Fibroblast of villous mesenchyme (primary cell): Measurements from ENCODE around the gene SLC7A8. TPM values are rescaled to one million over a fixed set of nuclear protein-coding genes. Genes with fewer than 3 reads are reported as not detected.

Source experiments
- DNase-seq: peaks from one replicate; pipeline ENCODE4 v3.0.0-alpha.2; 2010; ENCODE audit warnings: low read depth
- H3K4me3 ChIP-seq: 2 replicates; pipeline ENCODE4 v1.5.1; 2011; ENCODE audit warnings: low read depth, mild to moderate bottlenecking, low read length
- total RNA-seq: library from RNA; depleted of rRNA; stranded (reverse); fragments of >200 nt; gene quantifications from 2 replicates; pipeline ENCODE4 v1.2.3, GENCODE V29; 2012
- TF ChIP-seq, protein P1 (sequence below): IDR thresholded peaks from 2 replicates; pipeline ENCODE4 v1.5.1; 2012; ENCODE audit warnings: low read depth, mild to moderate bottlenecking, low read length; ENCODE audit not compliant: insufficient read depth

SLC7A8 gene
- total RNA-seq, 1 donor: 0.86 TPM

DNA sequence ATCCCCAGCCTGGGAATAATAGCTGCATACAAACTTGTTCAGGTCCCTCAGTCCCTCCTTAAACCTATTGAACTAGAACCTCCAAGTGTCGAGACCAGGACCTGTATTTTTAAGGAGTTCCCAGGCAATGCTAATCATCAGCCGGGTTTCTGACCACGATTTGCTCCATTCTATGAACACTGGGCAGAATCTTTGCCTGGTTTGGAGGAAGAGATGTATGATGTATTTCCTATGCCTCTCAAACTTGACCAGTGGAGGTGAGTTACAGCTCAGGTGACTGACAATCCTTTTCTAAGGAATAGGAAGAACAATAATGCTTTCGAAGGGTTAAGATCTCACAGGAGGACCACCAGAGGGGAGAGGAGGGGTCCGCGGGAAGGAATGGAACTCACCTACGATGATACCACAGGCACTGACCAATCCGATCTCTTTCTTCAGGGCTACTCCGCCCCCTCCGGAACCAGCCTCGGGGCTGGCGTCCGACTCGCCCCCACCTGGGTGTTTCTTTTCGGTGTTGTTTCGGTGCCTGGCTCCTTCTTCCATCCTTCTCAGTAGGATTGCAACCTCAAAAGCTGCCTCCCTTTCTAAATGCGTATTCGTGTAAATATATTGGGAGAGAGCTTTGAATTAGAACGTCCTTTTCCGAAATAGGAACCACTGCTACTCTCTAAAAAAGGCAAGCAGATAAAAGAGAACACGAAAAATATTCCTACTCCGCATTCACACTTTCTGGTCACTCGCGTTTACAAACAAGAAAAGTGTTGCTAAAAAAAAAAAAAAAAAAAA, 895 bp downstream of the SLC7A8 start:
- H3K4me3 ChIP-seq: peak overlapping the region; percentile 47
- TF ChIP-seq, protein P1, sequence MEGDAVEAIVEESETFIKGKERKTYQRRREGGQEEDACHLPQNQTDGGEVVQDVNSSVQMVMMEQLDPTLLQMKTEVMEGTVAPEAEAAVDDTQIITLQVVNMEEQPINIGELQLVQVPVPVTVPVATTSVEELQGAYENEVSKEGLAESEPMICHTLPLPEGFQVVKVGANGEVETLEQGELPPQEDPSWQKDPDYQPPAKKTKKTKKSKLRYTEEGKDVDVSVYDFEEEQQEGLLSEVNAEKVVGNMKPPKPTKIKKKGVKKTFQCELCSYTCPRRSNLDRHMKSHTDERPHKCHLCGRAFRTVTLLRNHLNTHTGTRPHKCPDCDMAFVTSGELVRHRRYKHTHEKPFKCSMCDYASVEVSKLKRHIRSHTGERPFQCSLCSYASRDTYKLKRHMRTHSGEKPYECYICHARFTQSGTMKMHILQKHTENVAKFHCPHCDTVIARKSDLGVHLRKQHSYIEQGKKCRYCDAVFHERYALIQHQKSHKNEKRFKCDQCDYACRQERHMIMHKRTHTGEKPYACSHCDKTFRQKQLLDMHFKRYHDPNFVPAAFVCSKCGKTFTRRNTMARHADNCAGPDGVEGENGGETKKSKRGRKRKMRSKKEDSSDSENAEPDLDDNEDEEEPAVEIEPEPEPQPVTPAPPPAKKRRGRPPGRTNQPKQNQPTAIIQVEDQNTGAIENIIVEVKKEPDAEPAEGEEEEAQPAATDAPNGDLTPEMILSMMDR: no peak
- no peak for DNase-seq

DNA sequence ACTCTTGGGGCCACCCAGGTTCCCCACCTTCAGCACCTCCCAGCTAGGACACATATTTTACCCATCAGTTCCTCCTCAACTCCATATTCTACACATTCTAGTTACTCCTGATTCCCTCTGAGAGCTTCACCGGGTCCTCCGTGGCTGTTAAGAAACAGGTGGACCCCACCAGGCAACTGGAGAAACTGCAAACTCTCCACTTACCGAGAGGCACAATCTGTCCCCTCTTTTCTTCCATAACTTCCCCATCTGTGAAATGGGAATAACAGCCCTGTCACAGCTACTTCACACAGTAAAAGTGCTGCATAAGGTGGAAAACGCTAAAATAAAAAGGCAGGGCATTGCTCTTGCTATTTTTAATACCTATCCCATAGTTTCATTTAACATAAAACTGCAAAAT, 1.5 kb downstream of the SLC7A8 start:
- no peak overlapping the region for H3K4me3 ChIP-seq
- TF ChIP-seq, protein P1: no peak
- DNase-seq: no peak

DNA sequence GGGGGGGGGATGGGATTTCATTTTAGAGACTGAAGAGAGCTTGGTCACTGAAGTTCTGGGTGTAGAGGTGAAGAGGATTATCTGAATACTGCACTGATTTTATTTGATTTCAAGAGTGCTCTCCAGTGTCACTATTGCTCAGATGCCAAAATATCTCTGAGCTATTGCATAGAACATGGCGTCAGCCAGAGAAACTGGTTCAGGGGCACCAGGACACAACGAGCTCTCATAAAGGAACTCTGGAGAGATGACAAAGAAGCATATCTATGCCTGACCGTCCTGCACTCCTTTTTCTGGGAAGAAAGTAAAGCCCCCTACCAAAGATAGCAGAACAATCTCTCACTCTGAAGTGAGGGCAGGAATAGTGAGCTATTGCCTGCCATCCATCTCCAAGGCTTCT, 2.0 kb downstream of the SLC7A8 start:
- no peak overlapping the region for H3K4me3 ChIP-seq
- no peak for DNase-seq
- TF ChIP-seq, protein P1: no peak

DNA sequence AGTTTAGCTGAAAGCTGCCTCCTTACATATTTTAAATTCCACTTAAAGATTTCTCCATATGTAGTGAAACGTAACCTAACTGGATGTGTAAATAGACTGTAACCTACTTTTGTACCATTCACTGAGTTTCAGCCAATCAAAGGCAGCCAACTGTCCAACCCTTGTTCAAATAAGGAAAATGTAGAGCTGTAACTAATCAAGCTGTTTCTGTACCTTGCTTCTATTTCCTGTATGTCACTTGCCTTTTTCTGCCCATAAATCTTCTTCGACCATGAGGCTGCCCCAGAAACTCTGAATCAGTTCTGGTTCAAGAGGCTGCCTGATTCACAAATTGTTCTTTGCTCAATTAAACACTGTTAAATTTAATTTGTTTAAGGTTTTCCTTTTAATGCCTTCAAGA, 6.3 kb downstream of the SLC7A8 start:
- TF ChIP-seq, protein P1: no peak
- no peak for DNase-seq
- no peak overlapping the region for H3K4me3 ChIP-seq

DNA sequence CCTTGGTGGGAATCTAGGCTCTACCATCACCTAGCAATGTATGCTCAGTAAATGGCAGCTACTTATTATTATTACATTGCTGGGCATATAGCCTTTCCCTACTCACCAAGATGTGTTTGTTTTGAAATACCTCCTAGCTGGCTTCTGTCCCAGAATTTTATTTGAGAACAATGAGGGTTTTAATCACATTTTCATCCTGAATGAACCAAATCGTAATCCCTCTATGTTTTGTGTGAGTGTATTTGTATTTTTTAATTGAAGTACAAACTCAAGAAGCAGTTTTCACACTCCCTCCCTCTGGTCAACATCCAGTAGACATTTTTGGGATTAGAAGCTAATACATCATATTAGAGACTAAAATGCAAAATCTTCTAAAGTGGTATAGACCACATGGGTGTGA, 7.6 kb downstream of the SLC7A8 start:
- no peak for DNase-seq
- TF ChIP-seq, protein P1: no peak
- H3K4me3 ChIP-seq: no peak overlapping the region

DNA sequence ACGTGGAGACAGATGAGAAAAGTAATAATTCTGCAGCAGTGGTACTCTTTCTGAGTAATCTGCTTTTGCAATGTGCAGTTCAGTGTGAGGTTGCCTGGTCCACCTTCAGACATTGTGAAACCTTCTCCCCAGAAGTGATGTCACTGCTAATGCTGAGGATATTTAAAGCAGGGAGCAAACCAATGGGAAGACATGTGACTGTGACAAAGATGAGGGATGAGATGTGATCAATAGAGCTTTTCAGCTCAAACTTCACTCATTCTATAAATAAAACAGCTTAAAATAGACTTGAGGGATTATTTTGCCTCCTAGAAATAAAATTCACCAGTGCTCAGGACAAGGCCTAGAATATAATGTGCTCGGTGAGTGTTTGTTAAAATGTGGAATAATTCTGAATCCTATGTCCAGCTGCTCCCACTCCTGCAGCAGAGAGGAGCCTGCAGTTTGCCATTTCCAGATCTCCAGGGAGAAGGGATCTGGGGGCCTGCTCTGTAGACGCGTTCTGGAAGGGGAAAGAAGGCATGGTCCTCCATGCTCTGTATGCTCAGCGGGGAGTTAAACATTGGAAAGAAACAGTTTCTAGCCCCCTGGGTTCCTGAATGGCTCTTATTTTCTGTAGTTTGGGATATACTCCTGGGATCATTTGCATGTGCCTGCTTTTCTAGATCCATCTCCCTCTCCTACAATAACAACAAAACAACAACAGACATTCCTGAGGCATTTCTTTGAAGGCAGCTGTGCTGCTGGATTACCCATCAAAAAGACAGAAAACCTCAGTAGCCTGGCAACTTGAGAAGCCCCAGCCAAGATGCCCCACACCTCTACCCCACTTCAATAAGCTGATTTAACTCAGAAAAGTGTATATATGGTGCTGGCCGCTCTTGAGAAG, 8.9 kb downstream of the SLC7A8 start:
- peak; percentile 59 for DNase-seq
- TF ChIP-seq, protein P1: no peak
- H3K4me3 ChIP-seq: no peak overlapping the region
